Aorta (tissue), 5 donors: ENCODE data around the gene CCT3. TPM values are rescaled to one million over a fixed set of nuclear protein-coding genes. Genes with fewer than 3 reads are reported as not detected.
A peak's percentile ranks its signal among the peaks of the same experiment; 100 is the strongest.

Experiments used
- ATAC-seq: fragments of 200-7000 bp; cut with Tn5 transposase; one replicate; pipeline ENCODE4 v1.9.1; 2022; ENCODE audit warnings: moderate library complexity; ENCODE audit not compliant: low FRiP score
- DNase-seq, 2 donors: peaks; one replicate each; pipeline ENCODE4 v3.0.0-alpha.2; 2020
- H3K27ac ChIP-seq, 2 donors: one replicate each; pipeline ENCODE4 v1.5.1; 2013; ENCODE audit warnings: low read length in 2 of 2, mild to moderate bottlenecking in 2 of 2, moderate library complexity in 2 of 2, control low read depth in 1 of 2, inconsistent platforms in 1 of 2, low read depth in 1 of 2
- H3K27me3 ChIP-seq, 2 donors: one replicate each; pipeline ENCODE4 v1.6.1; 2013; ENCODE audit warnings: control low read depth in 1 of 2, low read length in 1 of 2, mild to moderate bottlenecking in 1 of 2, moderate library complexity in 1 of 2; ENCODE audit not compliant: insufficient read depth in 2 of 2, control insufficient read depth in 1 of 2
- H3K36me3 ChIP-seq, 2 donors: one replicate each; pipeline ENCODE4 v1.6.1; 2013; ENCODE audit warnings: control low read depth in 1 of 2, low read length in 1 of 2, mild to moderate bottlenecking in 1 of 2; ENCODE audit not compliant: insufficient read depth in 2 of 2, control insufficient read depth in 1 of 2
- H3K4me1 ChIP-seq, 2 donors: one replicate each; pipeline ENCODE4 v1.6.1; 2013; ENCODE audit warnings: low read length in 2 of 2, control low read depth in 1 of 2, mild to moderate bottlenecking in 1 of 2, moderate library complexity in 1 of 2; ENCODE audit not compliant: insufficient read depth in 2 of 2, control insufficient read depth in 1 of 2
- H3K4me3 ChIP-seq, 2 donors: one replicate each; pipeline ENCODE4 v1.5.1; 2013; ENCODE audit warnings: low read length in 2 of 2, control low read depth in 1 of 2, mild to moderate bottlenecking in 1 of 2
- H3K9me3 ChIP-seq: one replicate; pipeline ENCODE4 v1.6.1; 2013; ENCODE audit warnings: mild to moderate bottlenecking, low read length; ENCODE audit not compliant: control insufficient read depth
- WGBS, 2 donors: extraction: QIAGEN DNeasy Blood & Tissue Kit; methylation state at CpG; one replicate each; pipeline ENCODE4 v1.1.7; 2013; 5-methylcytosine and 5-hydroxymethylcytosine counted together
- intact Hi-C, 2 donors: fragments of 100-400 bp; cut with DNase I; formaldehyde crosslinking; loops; one replicate each; pipeline versions ENCODE4 v1.14.2 to v1.15.0; 2022
- polyA plus RNA-seq, 2 donors: library from polyadenylated mRNA; stranded (reverse); fragments of 200-250 nt; gene quantifications; one replicate each; pipeline ENCODE4 v1.2.3, GENCODE V29; 2013
- total RNA-seq, 2 donors: library from RNA; stranded (reverse); fragmentation: NEBNext Ultra II Directional; extraction: Animal tissue kit (Norgen Biotek cat#: 25700); gene quantifications; one replicate each; pipeline ENCODE4 v1.2.1, GENCODE V29; 2021
- donor health status: healthy with polysubstance abuse.
- donor health status: Bipolar disorder and iron deficiency.
- donor health status: DM: no; HTN: no; CAD: no.
- donor health status: DM: no; HTN: no; CAD: no.
- donor health status: DM: yes; HTN: yes; CAD: no.

CCT3 gene
- total and polyA plus RNA-seq, 4 donors, result 76.0 to 112 (median 94.5) TPM

DNA sequence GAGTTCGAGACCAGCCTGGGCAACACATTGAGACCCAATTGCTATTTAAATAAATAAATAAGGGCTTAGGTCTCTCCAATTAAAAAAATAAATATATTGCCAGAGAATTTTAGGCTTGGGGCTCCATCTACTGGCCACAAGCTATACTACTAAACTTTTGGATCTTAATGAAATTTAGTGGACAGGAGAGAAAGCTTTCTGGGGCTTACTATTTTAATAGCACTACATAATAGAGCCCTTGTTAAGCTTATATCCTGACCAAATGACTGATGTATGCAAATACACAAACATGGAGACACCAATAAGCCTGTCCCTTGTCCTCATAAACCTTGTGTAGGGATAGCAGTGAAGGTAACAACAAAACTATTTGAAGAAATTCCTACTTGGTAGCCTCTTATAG is 18.4 kb downstream of the CCT3 start:
- Histone ChIP-seq H3K9me3 (no peaks in the 10 kb centered on the region), H3K36me3 (peaks cover 19% of the 10 kb centered on the region in 2 donors), H3K27me3 (no peaks in the 10 kb centered on the region), H3K4me1 (no peaks in the 10 kb centered on the region), H3K27ac (no peak overlapping the region), H3K4me3 (no peak overlapping the region)
- DNase-seq (no peak), ATAC-seq (no peak)
- 52 to 63% methylated on average over 1 of the region's 1 CpG for WGBS, 2 donors
- intact Hi-C loops, result no loop called here

DNA sequence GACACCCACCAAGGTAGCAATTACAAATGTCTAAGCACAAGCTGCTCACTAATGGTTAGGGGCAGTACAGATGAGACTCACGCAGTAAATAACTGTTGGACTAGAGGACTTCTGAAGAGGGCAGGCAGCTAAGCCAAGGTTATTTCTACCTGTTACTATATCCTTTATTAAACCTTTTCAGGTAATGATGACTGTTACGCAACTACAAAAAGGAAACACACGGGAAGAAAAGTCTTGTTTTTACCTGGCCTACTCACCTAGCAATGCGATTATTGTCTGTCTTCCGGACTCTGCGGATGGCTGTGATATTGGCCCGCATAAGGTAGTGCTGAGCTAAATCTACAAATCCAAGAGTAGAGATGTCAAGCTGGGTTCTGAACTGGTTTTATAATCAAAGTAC is 21.2 kb downstream of the CCT3 start:
- intact Hi-C loops, result no loop called here

DNA sequence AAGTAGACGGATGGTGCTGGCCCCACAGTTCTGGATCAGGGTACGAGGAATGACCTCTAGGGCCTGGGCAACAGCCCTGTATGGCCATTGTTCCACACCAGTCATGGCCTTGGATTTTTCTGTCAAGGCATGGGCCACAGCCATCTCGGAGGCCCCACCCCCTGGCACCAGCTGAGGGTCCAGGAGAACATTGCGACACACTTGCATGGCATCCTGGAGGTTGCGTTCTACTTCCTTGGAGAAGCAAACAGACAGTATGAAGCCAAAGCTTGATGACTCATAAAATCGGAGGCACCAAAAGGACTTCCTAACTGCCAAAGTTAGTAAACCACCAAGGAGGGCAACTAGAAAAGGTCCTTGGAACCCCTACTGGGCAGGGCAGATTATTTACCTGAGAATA is 27.1 kb downstream of the CCT3 start:
- Histone ChIP-seq H3K4me3 (no peak overlapping the region), H3K27ac (no peak overlapping the region), H3K27me3 (no peaks in the 10 kb centered on the region), H3K4me1 (no peaks in the 10 kb centered on the region), H3K9me3 (no peaks in the 10 kb centered on the region), H3K36me3 (peaks cover 7 to 9% of the 10 kb centered on the region in 2 donors)
- ATAC-seq (no peak), DNase-seq (peak in 1 of 2 donors; percentile 55)
- intact Hi-C loops, result no loop called here
- whole genome bisulfite sequencing, 2 donors, result 77 to 82% methylated on average over 6 of the region's 6 CpGs

More for the DNA sequence above, 21.2 kb downstream of the CCT3 start:
- Histone ChIP-seq H3K9me3 (no peaks in the 10 kb centered on the region), H3K4me3 (no peak overlapping the region), H3K27me3 (no peaks in the 10 kb centered on the region), H3K36me3 (peaks cover 19 to 25% of the 10 kb centered on the region in 2 donors), H3K4me1 (no peaks in the 10 kb centered on the region), H3K27ac (no peak overlapping the region)
- ATAC-seq, result no peak
- WGBS, 2 donors, result 91 to 93% methylated on average over 7 of the region's 7 CpGs
- DNase-seq, result no peak

DNA sequence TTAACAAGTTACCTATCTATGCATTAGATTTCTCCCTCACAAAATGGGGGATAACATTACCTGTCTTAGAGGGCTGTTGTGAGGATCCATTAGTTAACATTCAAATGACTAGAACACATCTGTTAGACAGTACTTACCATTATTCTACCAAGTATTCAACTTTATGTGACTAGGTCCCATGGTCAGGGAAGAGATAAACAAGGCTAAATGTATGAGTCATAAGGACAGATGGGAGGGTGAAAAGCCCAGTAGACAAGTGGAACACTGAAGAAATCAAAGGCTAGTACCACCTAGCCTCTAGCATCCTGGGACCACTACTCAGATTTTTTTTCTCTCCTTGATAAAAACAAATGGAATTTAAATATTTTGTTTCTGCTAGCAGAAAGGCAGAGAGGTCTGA is 30.0 kb downstream of the CCT3 start:
- no peaks in the 10 kb centered on the region for H3K9me3 ChIP-seq
- no peak overlapping the region for H3K27ac ChIP-seq
- ATAC-seq, result no peak
- no peaks in the 10 kb centered on the region for H3K27me3 ChIP-seq
- intact Hi-C loops, result no loop called here
- H3K36me3 ChIP-seq, result peaks cover 6 to 9% of the 10 kb centered on the region in 2 donors
- no peaks in the 10 kb centered on the region for H3K4me1 ChIP-seq
- H3K4me3 ChIP-seq, result no peak overlapping the region
- no peak for DNase-seq

DNA sequence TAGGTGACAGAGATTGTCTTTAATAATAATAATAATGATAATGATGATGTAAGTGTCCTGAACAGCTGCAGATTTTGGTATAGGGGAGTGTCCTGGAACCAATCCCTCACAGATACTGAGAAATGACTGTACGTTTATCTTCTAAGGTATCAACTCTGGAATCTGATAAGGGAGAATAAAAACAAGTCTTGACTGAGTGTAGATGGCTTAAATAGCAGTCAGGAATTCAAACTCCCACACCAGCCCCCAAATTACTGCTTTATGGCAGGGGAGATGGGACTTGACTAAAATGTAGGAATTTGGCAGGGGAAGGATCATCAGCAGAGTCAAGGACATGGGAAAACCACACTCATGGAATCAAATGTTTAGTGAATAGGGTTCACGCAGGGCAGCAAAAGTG is 32.9 kb downstream of the CCT3 start:
- H3K4me3 ChIP-seq, result no peak overlapping the region
- H3K27me3 ChIP-seq, result no peaks in the 10 kb centered on the region
- H3K36me3 ChIP-seq, result peaks cover 0 to 4% of the 10 kb centered on the region in 2 donors
- no peaks in the 10 kb centered on the region for H3K4me1 ChIP-seq
- H3K27ac ChIP-seq, result no peak overlapping the region
- ATAC-seq (no peak), DNase-seq (no peak)
- no peaks in the 10 kb centered on the region for H3K9me3 ChIP-seq
- intact Hi-C loops, result no loop called here
- WGBS, 2 donors, result 57% methylated on average over 2 of the region's 2 CpGs

DNA sequence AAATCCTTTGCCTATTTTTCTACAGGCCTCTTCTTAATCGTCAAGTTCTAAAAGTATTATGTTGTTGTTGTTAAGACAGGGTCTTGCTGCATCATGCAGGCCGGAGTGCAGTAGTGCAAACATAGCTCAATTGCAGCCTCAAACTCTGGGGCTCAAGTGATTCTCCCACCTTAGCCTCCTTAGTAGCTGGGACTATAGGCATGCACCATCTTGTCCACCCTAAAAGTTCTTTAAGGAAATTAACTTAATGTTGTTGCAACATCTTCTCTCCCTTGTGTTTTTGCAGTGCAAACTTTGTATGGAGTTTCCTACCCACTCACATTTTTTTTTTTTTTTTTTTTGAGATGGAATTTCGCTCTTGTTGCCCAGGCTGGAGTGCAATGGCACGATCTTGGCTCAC is 34.9 kb downstream of the CCT3 start:
- DNase-seq (no peak), ATAC-seq (no peak)
- H3K36me3 ChIP-seq, result no peaks in the 10 kb centered on the region
- intact Hi-C loops, result no loop called here
- no peaks in the 10 kb centered on the region for H3K4me1 ChIP-seq
- H3K9me3 ChIP-seq, result no peaks in the 10 kb centered on the region
- H3K4me3 ChIP-seq, result no peak overlapping the region
- H3K27me3 ChIP-seq, result no peaks in the 10 kb centered on the region
- no peak overlapping the region for H3K27ac ChIP-seq
- WGBS, 2 donors, result 92 to 94% methylated on average over 2 to 4 of the region's 4 CpGs

DNA sequence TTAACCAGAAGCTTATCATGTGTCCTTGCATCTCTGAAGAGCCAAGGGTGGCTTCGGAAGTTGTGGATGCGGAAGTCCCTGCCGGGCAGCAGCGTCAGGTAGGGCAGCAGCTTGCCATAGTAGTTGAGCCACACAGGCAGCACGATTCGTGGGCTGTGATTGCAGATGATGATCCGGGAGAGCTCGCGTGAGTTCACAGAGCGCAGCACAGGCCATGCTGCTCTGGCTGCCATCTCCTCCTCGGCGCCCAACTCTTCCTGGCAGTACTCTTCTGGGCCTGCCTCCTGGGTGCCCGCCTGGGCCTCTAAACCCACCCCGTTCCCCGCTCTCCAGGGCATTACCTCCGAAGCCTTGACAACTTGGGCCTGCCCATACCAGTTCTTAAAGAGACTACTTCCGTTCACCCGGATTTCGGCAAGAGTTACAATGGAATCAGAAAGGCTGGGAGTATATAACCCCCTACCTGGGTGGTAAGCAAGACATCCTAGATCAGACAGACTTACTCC is 39.2 kb downstream of the CCT3 start, which contains the start of gene VHLL:
Gene VHLL, minus strand, starts transcription at position 456 of the 506 bp plus-strand sequence. Its CDS starts 118 bp downstream, at position 338.
- no peak for ATAC-seq
- H3K36me3 ChIP-seq, result no peaks in the 10 kb centered on the region
- no peak within 1 kb of the TSS for H3K4me3 ChIP-seq
- intact Hi-C loops, result no loop called here
- no peaks in the 10 kb centered on the region for H3K9me3 ChIP-seq
- no peak within 1 kb of the TSS for H3K27ac ChIP-seq
- DNase-seq, result peak in 1 of 2 donors; percentile 67
- no peaks in the 10 kb centered on the region for H3K4me1 ChIP-seq
- WGBS, 2 donors, result 89% methylated on average over 19 of the region's 19 CpGs
- H3K27me3 ChIP-seq, result no peaks in the 10 kb centered on the region

DNA sequence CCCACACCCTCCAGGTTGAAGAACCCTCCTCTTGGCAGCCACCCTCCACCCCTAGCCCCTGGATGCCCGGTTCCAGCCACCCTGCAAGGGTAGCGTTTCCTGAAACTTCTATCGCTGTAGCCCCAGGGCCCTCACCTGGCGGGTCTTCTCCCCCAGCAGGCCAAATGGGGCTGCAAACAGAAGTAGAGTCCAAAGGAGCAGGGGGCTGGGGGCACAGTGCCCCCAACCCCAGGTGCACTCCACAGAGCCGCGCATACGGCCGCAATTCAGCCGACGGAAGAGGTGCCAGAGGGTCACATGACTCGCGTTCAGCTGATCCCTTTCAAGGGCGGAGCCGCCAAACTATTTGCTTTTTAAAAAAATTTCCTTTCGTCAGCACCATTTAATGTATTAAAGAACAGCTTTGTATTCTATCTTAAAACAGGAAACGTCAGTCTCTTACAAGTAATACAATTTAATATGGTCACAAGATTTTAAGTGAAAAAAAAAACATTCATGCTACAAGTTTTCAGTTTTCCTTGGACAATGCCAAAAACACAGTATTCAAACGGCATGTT is 42.6 kb downstream of the CCT3 start, which contains the start of gene GLMP:
Gene GLMP, minus strand, starts transcription at position 289 of the 557 bp plus-strand sequence. Its CDS starts 34 bp downstream, at position 255.
- peak; percentile 85 to 89 for DNase-seq
- intact Hi-C loops, result no loop called here
- H3K27me3 ChIP-seq, result no peaks in the 10 kb centered on the region
- no peaks in the 10 kb centered on the region for H3K9me3 ChIP-seq
- peak within 1 kb of the TSS; percentile 50 to 76 for H3K4me3 ChIP-seq
- 0 to 1% methylated on average over 17 of the region's 17 CpGs for WGBS, 2 donors
- no peaks in the 10 kb centered on the region for H3K36me3 ChIP-seq
- peak within 1 kb of the TSS in 1 of 2 donors; percentile 42 for H3K27ac ChIP-seq
- H3K4me1 ChIP-seq, result no peaks in the 10 kb centered on the region
- ATAC-seq, result peak; percentile 4

DNA sequence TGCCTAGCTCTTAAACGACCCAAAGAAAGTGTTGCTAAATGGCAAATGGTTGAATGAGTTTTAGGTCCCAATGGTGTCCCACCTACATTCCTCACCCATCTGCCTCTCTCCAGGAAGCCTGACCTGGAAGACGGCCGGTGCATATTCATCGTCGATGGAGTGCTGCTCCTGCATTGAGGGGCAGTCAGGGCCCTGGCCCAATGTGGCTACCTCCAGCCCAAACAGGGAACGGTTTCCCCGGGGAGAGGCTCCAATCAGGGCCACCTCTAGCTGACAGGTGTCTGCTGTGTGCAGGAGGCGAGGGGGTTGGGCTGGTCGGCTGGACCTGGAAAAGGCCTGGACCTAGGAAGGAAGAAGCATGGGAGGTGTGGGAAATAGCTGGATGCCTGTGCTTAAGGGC is 44.2 kb downstream of the CCT3 start:
- Histone ChIP-seq H3K27me3 (no peaks in the 10 kb centered on the region), H3K27ac (no peak overlapping the region), H3K4me3 (no peak overlapping the region), H3K36me3 (no peaks in the 10 kb centered on the region), H3K4me1 (no peaks in the 10 kb centered on the region), H3K9me3 (no peaks in the 10 kb centered on the region)
- intact Hi-C loops, result no loop called here
- WGBS, 2 donors, result 87 to 91% methylated on average over 9 of the region's 9 CpGs
- ATAC-seq (no peak), DNase-seq (no peak)
